GM18867 (cell line): ENCODE data around the gene LRP8.
"Not testable (repeated sequence)": the region's sequence is repeated elsewhere in the genome, so short reads cannot be mapped to it uniquely, and the experiment has no call there.

ENCODE experiments used
- ATAC-seq: cut with Tn5 transposase; IDR thresholded peaks from one replicate; pipeline ENCODE4 v1.9.1; 2021; ENCODE audit warnings: mild to moderate bottlenecking, moderate library complexity; ENCODE audit not compliant: unreplicated experiment

The LRP8 gene

DNA sequence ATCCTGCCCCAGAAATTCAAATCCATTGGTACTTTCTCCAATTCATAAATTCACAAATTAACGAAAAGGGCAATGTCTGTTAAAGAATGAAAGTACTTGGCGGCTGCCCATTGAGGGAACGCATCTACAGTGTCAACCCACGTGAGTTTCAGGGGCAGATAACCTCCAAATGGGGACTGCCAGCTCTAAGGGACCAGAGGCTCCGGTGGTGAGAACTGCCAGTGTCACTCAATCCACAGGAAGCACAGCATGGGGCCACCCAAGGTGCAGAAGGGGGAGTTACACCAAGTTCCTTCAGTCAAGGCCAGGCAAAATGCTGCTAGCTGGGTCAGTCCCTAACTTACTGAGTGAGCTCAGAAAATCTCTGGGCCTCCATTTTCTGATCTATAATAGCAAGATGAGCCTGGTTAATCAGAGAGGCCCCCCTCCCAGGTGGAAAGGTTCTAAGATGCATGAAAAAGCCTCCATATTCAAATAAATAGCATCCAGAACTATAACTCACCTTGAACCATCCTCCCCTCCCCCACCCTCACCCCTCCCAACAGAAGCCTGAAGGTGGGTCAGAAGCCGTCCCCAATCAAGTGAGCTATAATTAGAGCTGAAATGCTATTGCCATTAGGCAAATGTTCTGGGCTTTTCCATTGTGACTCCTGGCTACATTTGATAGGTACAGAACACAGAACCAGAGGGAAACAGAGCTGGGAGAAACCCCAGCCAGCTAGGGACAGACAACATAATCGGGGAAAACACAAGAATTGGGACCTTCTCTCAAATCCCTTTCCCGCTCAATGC lies 41.7 kb downstream of the LRP8 start:
- ATAC-seq: no peak

DNA sequence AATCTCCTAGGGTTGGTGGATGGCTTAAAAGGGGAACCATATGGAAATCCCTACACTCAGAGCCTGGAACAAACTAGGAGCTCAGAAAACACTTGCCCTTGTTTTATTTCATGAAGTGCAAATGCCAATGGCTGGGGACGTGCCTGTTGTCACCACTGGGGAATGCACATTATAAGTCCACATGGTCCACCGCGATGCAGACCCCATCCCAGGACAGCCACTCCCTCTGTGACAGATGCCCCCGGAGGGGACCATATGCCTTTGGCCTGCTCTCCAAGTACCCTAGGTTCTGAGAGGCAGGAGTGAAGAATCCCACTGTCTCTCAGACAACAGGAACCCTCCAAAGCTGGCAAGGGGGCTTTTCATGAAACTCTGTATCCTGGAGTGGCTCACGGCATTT lies 42.3 kb downstream of the LRP8 start:
- ATAC-seq: no peak

DNA sequence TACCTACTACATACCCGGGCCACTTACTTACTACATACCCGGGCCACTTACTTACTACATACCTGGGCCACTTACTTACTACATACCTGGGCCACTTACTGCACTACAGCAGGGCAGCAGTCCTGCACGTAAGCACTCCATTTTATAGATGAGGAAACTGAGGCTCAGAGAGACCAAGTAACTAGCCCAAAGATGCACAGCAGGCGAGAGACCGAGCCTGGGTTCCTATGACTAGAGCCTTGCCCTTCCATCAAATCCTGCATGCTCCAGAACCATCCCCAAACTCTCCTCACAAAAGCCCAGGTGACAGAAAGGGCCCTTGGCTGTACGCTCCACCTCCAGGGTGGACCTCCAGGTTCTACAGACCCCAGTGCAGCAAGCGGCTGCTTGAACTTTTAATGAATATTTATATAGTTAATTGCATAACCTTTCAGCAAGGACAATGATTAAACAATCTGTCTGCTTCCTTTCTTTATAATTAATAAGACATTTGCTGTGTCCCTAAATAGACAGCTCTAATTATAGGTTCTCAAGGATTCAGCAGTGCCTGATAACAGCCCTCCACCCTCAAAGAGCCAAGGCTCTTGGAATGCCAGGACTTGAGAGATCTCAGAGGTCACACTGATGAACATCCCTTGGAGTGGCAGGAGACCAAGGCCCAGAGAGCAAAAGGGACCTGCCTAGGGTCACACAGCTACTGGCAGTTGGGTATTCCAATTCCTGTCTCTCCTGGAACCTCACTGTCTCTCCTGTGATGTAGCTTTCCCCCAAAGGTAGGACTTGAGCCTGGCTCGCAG lies 43.4 kb downstream of the LRP8 start:
- ATAC-seq: no peak

DNA sequence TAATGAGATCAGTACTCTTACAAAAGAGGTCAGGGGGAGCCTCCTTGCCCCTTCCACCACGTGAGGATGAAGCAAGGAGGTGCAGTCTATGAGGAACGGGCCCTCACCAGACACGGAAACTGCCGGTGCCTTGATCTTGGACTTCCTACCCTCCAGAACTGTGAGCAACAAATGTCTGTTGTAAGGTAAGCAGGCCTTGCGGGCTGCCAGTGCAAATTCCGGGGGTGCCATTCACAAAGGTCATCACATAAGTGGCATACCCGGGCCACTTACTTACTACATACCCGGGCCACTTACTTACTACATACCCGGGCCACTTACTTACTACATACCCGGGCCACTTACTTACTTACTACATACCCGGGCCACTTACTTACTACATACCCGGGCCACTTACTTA lies 44.7 kb downstream of the LRP8 start:
- ATAC-seq: not testable (repeated sequence)

DNA sequence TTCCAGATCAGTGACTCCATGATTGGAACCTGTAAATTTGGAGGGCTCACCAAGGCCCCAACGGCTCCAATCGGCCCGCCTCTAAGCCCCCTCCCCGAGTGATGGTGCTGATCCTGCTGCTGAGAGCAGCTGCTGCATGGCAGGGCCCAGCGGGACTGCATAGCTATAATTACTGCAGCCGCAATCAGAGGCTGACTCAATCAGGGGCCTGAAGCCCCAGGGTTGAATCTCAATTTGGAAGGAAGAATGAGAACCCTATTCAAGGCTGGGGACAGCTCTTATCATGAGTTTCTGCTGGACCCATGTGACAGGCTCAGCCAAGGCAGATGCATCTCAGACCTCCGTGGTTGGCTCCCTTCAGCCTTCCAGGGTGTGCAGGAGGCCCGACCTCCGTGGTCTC lies 46.7 kb downstream of the LRP8 start:
- no peak for ATAC-seq

DNA sequence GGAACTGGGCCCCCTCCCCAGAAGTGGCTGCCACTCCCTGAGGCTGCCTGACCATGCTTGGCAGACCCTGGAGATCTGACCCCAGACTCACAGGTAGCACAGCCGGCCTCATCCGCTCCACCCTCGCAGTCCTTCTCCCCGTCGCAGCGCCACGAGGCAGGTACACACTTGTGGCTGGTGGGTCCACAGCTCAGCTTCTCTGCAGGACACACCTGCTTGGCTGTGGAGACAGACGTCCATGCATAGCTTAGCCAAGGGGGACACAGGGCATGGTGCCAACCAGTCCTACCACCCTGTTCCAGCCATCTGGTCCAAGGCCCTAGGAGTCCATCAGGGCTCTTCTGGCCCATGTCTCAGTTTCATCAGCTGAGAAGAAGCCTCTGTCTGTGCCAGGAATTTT lies 47.4 kb downstream of the LRP8 start:
- ATAC-seq: no peak

DNA sequence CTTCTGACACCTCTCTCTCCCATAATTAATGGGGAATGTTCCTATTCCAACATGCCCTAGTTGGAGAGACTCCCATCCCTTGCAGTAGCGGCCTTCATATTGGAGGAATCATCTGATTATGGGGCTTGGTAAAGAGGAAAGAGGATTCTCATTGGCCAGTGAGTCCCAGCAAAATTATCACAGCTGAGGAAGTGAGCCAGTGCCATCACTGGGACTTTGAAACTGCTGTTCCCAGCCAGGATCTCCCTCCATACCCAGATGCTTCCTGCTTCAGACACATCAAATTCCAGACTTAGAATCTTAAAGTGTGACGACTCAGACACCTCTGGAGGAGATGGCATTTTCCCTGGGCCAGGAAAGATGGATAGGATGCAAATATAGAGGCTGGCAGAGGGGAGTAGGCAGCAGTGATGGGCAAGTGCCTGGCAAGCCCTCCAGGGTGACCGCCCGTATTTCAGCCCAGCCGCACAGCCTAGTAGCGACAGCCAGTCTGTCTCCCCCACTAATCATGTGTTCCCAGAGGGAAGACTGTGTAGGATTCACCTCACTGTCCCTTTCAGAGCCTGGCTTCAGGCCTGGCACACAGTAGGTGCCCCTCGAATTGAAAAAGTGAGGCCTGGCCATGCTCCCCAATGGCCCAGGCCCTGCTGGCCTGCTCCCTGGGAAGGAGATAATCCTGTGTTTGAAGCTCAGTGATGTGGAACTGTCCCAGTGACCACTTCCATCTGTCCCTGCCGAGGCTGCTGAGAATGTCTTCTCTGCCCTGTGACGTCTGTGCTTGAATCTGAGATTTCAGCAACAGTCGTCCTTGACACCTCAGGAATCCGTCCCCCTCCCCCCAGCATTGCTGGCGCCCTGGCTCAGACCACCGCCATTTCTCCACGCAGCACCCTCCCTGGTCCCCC lies 48.3 kb downstream of the LRP8 start:
- no peak for ATAC-seq

DNA sequence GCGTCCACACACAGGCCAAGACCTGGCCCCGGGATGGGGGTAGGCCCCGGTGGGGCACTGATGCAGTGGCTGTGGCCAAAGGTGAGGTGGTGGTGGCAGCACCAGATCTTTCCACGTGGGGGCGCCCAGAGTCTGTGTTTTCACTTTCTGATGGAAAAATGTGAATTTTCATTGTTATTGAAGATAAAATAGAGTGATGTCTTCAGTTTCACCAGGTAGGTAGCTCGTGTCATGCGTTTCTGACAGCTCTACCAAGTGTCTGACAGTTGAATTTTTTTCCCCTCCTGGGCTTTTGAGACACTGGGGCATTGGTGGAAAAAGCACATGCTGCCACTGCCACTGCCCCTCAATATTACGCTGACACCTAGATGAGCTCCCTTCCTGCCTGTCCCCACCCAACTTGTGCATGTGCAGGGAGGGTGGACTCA lies 49.6 kb downstream of the LRP8 start:
- no peak for ATAC-seq

DNA sequence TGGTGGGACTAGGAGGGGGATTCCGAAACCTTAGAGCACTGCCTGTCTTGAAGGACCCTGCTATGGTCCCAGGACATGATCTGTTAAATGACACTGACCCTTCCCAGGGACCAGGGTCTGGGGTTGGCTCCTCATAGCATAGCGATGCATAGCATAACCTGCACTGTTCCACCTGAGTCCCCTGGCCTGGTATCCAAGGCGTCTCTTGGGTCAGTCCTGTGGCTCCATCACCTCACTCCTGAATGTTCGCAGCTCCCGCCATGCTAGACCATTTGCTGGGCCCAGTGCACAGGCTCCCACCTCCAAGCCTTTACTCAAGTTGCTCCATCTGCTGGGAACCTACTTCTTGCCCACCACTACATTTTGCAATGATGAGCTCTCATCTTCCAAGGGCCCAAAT lies 50.5 kb downstream of the LRP8 start:
- ATAC-seq: no peak

DNA sequence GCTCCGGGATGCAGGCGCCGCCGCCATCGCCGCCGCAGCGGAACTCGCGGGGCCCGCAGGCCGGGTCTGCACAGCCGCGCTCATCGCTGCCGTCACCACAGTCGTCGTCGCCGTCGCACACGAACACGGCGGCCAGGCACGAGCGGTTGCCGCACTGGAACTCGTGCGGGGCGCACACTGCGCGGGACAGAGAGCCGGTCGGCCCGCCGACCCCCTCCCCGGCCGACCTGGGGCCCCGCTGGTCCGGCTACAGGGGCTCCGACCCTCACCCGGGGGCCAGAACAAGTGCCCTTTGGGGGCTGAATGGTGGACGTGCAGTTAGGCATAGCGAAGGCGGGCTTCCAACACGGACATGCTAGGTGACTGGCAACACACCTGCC lies 51.0 kb downstream of the LRP8 start:
- no peak for ATAC-seq

DNA sequence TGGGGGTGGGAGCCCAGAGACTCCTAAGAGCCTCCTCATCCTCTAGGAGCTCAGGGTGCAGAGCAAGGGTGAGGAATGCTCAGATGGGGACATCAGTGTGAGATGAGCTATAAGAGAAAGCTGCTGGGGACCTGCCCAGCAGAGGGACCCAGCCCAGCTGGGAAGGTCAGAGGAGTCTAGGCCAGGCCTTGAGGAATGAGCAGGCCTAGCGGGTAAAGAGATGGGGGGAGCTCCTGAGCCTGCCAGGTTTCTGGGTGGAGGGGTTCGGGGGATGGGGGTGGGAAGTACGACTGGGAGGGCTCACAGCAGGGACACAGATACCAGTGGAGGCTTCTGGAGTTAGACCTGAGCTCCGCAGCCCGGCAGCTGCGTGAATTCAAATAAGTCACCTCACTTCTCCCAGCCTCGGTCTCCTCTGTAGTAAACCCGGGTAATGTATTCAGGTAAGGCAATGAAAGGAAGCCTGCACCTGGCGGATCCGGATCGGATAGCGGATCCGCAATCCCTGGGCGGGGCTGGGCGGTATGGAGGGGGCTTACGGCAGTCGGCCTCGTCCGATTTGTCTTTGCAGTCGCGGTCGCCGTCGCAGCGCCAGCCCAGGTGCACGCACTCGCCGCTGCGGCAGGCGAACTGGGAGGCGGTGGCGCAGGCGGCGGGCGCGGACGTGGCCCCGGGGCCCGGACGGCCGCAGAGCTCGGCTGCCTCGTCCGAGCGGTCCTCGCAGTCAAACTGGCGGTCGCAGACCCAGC lies 51.5 kb downstream of the LRP8 start:
- ATAC-seq: no peak

DNA sequence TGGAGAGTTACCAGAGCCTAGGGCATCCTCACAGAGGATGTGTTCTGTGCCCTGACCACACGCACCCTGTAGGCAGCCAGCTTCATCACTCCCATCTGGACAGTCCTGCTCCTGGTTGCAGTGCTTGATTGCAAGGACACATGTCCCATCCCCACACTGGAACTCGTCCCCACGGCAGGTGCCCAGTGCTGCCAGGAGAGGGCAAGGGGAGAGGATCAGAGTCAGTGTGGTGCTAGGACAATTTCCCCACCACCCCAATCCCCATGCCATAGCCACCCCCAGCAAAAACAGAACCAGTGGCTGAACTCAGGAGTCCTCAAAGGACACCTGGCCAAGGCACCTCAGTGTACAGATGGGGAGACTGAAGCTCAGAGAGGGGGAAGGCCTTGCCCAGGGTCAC lies 52.3 kb downstream of the LRP8 start:
- ATAC-seq: no peak

DNA sequence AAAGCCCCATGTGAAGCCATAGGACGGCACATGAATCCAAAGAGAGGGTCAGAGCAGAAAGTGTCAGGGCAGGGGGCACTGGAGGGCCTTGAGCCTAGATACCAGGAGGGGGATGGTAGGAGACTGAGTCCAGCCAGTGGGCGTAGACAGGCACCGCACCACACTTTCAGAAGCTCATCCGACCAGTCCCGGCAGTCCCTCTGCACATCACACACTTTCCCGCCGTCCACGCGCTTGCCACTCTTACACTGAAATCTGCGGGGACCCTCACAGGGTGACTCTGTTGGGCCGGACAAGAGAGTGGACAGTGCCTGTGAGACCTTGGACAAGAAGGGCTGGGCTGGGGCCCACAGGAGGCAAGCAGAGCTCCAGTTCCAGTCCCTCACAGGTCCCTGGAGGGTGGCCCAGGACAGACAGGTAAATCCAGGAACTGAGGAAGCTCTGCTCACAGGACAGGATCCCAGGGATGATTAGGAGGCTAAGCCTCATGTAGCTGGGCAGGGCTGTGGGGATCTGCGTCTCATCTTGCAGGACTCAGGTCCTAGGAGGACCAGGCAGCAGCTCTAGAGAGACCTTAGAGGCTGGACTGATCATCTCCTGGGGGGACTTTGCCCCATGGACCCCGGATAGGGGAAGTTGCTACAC lies 53.2 kb downstream of the LRP8 start:
- ATAC-seq: no peak

DNA sequence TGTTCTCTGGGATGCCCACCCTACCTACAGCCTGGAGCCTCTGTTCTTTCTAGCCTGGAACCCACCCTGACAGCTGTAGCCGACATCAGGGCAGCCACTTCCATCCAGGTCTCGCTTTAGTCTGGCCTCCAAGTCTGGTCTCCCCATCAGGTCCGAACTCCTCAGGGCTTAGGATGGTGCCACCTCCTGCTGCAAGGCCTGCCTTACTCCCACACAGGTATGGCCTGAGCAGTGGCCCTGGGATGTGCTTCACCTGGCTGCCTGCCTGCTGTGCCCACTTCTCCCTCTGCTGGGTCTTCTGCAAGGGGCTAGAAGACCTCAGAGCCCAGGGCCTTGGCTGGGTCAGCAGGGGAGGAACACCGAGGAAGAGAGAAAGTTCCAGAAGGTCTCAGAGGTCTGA lies 53.8 kb downstream of the LRP8 start:
- ATAC-seq: no peak

DNA sequence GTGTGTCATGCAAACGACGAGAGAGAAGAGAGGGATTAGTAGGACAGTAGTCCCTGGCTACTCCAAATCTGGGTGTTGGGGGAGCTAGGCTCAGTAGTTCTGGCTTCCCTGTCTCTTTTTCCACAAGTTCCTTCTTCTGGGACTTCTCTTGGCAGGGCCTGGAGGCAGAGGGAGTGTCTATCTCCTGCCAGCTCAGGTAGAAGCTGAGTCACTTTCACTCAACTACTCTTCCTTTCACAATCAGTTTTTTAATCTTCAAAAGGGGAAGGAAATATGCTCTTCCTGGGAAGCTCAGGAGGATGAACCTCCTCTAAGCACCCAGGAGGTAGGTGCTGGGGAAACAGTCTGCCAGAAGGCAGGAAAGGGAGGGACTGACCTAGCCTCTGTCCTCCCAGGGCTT lies 54.3 kb downstream of the LRP8 start:
- ATAC-seq: no peak

DNA sequence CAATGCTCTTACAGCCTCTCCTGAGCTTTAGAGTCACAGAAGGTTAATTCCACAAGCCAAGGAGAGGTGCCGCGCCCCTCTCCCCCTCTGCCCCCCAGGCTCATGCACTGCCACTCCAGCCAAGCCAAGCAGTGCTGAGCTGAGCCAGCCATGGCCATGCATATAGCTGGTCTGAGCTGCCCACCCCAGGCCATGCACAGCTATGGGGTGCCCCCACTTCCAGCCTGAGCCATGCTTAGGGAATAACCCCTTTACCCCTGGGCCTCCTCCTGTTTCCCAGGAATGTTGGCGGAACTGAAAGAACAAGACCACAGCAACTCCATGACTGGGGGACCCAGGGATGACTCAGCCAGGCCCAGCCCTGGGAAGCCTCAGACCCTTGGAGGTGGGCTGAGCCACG lies 55.5 kb downstream of the LRP8 start:
- ATAC-seq: no peak

DNA sequence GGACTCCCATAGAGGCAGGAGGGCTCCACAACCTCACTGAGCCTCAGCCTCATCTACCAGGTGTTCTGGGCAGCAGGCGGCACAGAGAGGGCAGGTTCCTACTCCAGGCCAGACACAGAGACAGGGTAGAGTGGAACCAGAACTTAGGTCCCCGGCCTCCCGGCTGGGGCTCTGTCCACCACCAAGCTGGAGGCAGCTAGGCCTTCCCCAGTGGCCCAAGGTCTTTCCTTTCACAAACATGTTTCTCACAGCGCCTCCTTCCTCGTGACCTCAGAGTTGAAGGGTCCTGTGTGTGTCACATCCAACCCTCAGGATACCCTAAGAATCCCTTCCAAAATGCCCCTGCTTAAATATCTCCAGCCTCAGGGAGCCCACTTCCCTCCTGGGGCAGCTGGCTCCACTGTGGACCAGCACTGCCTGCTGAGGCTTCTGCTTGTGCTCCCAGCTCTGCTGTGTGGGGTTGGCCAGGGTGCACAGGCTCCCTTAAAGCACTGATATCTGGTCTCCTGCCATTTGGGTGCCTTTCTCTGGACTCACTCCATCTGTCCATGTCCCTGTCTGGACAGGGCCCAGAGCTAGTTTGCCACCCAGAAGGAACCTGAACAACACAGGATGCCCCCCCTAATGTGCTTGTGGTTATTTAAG lies 56.3 kb downstream of the LRP8 start:
- ATAC-seq: no peak

DNA sequence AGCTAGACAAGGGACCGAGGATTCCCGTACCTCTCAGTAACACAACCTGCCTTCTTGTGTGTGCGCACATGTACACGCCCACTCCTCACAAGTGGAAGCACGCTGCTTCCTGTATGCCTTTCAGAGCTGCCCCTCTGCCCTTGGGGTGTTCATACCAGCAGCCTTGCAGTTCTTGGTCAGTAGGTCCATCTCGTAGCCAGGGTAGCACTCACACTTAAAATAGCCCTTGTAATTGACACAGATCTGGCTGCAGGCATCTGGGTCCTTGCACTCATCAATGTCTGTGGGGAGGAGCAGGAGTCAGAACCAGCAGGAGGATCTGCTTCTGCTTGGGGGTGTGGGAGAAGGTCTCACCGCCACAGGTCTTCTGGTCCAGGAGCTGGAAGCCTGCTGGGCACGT lies 57.0 kb downstream of the LRP8 start:
- no peak for ATAC-seq

DNA sequence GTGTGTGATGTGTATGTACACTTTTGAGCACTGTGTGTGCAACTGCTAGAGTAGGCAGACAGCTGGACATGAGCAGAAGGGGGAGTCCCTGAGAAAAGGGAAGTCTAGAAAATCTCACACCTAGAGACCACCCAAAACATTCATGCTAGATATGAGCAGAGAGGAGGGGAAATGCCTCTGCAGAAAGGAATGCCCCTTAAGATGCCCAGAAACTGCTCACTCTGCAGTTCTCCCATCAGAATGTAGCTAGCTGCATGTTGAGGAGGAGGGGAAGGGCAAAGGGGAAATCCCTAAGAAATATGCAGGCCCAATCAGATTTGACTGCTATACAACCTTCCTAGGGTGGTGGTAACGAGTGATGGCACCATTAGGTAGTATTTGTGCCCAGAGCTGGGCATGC lies 57.8 kb downstream of the LRP8 start:
- no peak for ATAC-seq

DNA sequence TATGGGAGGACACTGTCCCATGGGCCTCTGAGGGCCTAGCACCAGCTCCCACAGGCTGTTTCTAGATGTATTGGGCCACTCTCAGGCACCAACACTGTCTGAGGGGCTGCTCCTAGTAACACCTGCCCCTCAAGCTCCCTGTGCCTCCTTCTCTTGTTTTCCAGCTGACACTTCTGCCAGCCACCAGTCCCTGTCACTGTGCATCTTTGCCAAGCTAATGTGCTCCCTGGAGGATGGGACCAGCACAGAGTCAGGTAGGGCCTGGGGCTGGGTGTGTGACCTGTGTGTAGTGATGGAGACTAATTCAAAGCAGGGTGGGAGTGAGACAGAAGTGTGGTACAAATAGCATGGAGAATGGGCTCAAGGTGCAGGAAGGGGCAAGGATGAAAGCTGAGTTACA lies 60.1 kb downstream of the LRP8 start:
- ATAC-seq: no peak
